Lower leg skin (tissue), 4 donors: ENCODE data around the gene TMCC2. TPM values are rescaled to one million over a fixed set of nuclear protein-coding genes. Genes with fewer than 3 reads are reported as not detected.
"Not testable (repeated sequence)": the region's sequence is repeated elsewhere in the genome, so short reads cannot be mapped to it uniquely, and the experiment has no call there.

ENCODE experiments used
- DNase-seq, 2 donors: peaks; one replicate each; pipeline ENCODE4 v3.0.0-alpha.2; 2019; ENCODE audit warnings: low spot score in 2 of 2
- H3K4me3 ChIP-seq: fragments of 200-600 bp; sonication (generic); 2 replicates; pipeline ENCODE4 v1.5.1; 2017; ENCODE audit warnings: mild to moderate bottlenecking, low read depth; ENCODE audit not compliant: poor library complexity, severe bottlenecking
- CTCF ChIP-seq, 3 donors: fragments of 450-650 bp; IDR thresholded peaks; one replicate each; pipeline ENCODE4 v1.5.1; 2016; ENCODE audit warnings: antibody characterized with exemption in 3 of 3, mild to moderate bottlenecking in 3 of 3, moderate library complexity in 2 of 3
- POLR2A ChIP-seq, 2 donors: fragments of 450-650 bp; IDR thresholded peaks; one replicate each; pipeline ENCODE4 v1.6.1; 2016 to 2017; ENCODE audit warnings: antibody characterized with exemption in 2 of 2, mild to moderate bottlenecking in 1 of 2, moderate library complexity in 1 of 2
- WGBS, 2 donors: methylation state at CpG; one replicate each; pipeline ENCODE4 v1.1.5; 2018; 5-methylcytosine and 5-hydroxymethylcytosine counted together
- intact Hi-C: fragments of 100-400 bp; cut with DNase I; formaldehyde crosslinking; loops from one replicate; pipeline ENCODE4 v1.15.0; 2023; ENCODE audit warnings: low total_unique reads
- total RNA-seq, 4 donors: library from RNA; depleted of rRNA; stranded (reverse); fragments of >200 nt; gene quantifications; one replicate each; pipeline ENCODE4 v1.1.0, GENCODE V29; 2016

Gene TMCC2
- total RNA-seq, 4 donors from 2014 or later = 2.2 to 4.2 (median 3.5) TPM

DNA sequence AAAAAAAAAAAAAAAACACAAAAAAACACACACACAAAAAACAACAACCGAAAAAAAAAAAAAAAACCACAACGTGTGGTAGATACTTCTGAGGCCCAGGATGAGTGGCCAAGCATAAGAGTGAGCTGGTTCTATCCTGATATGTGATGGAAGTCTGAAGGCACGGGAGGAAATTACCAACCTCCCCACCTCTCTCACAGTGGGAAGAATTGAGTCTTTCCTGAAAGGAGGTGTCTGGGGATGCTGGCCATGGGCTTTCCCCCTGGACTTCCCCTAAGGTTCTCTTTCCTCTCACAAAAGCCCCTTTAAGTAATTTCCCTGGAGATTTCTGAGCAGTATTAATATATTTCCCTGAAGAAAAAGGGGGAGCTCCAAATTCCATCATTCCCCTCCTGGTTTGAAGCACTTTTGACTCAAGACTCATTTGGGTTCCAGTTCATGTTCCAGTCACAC, 5.2 kb downstream of the TMCC2 start:
- peak in 1 of 2 donors; percentile 40 for DNase-seq
- 75 to 84% methylated on average over 3 of the region's 3 CpGs for WGBS, 2 donors
- no peak for TF ChIP-seq POLR2A (IDR thresholded peaks at IDR 0.05)
- no peak for TF ChIP-seq CTCF (IDR thresholded peaks at IDR 0.05)
- intact Hi-C loops = no loop called here
- H3K4me3 ChIP-seq = no peak overlapping the region

- H3K4me3 ChIP-seq, DNase-seq, intact Hi-C loops: not testable (repeated sequence)
- 94 to 96% methylated on average over 6 to 7 of the region's 7 CpGs for WGBS, 2 donors
These were observed 6.2 kb downstream of the TMCC2 start for GRCh38 chr1:205233986-205234385.

- 93 to 94% methylated on average over 6 of the region's 6 CpGs for WGBS, 2 donors
- intact Hi-C loops = no loop called here
- TF ChIP-seq POLR2A (IDR thresholded peaks at IDR 0.05) (no peak), CTCF (IDR thresholded peaks at IDR 0.05) (no peak)
- DNase-seq = no peak
- H3K4me3 ChIP-seq = no peak overlapping the region
These were observed 8.2 kb downstream of the TMCC2 start for GRCh38 chr1:205235951-205236350.

DNA sequence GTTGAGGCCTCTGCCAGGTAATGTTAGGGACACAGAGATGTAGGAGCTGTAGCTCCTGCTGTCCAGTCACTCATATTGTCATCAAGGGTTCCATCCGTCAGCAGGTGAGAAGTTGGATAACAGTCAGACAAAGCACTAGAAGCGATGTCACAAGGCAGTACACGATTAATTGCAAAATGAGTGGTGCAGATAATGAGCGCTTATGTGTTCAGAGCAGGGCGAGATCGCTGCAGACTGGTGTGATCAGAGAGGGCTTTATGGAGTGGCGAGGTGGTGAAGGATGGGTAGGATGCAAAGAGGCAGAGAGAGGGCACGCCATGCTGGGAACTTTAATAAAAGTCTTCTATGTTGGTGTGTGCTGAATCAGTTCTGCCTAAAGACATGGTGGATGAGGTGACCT, 8.8 kb downstream of the TMCC2 start:
- intact Hi-C loops = no loop called here
- H3K4me3 ChIP-seq = no peak overlapping the region
- no peak for TF ChIP-seq POLR2A (IDR thresholded peaks at IDR 0.05)
- no peak for TF ChIP-seq CTCF (IDR thresholded peaks at IDR 0.05)
- DNase-seq = peak in 1 of 2 donors; percentile 69
- WGBS, 2 donors = 93% methylated on average over 8 of the region's 8 CpGs

DNA sequence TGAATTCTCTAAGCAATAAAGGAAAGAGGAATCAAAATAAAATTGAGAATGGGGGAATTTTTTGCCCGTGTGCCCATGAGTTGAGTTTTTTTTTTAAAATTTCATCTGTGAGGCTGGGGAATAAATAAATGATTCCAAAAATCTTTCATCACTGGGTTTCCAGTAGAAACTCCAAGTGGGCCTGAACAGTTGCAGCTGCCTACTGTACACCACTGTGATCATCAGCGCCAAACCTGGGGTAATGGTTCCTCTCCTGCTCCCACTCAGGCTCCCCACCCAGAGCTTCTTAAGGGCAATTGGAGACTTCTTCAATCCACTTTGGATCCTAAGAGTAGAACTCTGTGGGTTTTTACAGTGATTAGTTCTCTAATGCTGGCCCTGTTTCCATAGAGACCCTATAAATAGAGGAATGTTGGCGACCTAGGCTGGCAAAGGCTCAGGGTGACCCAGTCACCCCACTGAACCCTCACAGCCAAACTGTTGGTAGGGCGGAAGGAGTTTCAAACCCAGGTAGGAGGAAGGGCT, 9.3 kb downstream of the TMCC2 start:
- DNase-seq = peak in 1 of 2 donors; percentile 21
- WGBS, 2 donors = 65 to 72% methylated on average over 4 of the region's 4 CpGs
- H3K4me3 ChIP-seq = no peak overlapping the region
- intact Hi-C loops = no loop called here
- no peak for TF ChIP-seq POLR2A (IDR thresholded peaks at IDR 0.05)
- TF ChIP-seq CTCF (IDR thresholded peaks at IDR 0.05) = no peak

- TF ChIP-seq POLR2A (IDR thresholded peaks at IDR 0.05) = no peak
- TF ChIP-seq CTCF (IDR thresholded peaks at IDR 0.05) = no peak
- whole genome bisulfite sequencing, 2 donors = 70 to 74% methylated on average over 12 of the region's 12 CpGs
- intact Hi-C loops = no loop called here
- H3K4me3 ChIP-seq = no peak overlapping the region
- peak in 1 of 2 donors; percentile 61 for DNase-seq
These were observed 10.1 kb downstream of the TMCC2 start for GRCh38 chr1:205237526-205238484.
